HG03558 (cell line): ENCODE results near the gene CALML5.
"Not testable (repeated sequence)": the region's sequence is repeated elsewhere in the genome, so short reads cannot be mapped to it uniquely, and the experiment has no call there.

Experiments used
- ATAC-seq: cut with Tn5 transposase; IDR thresholded peaks from one replicate; pipeline ENCODE4 v1.9.1; 2021; ENCODE audit warnings: moderate number of reproducible peaks; ENCODE audit not compliant: unreplicated experiment; ENCODE audit errors: extremely low read depth

The CALML5 gene

GRCh38 chr10:5486853-5487235 is 12.5 kb downstream of the CALML5 start:
- ATAC-seq: no peak

GRCh38 chr10:5485948-5486852 is 13.2 kb downstream of the CALML5 start:
- ATAC-seq: no peak

GRCh38 chr10:5485290-5485689 is 14.1 kb downstream of the CALML5 start:
- ATAC-seq: no peak

- no peak for ATAC-seq
These were observed 15.2 kb downstream of the CALML5 start for GRCh38 chr10:5484205-5484604.

GRCh38 chr10:5482016-5482415 is 17.4 kb downstream of the CALML5 start:
- ATAC-seq: no peak

- no peak for ATAC-seq
These were observed 18.2 kb downstream of the CALML5 start for GRCh38 chr10:5481121-5481520.

- no peak for ATAC-seq
These were observed 19.0 kb downstream of the CALML5 start for GRCh38 chr10:5480162-5480941.

GRCh38 chr10:5479481-5480161 is 19.7 kb downstream of the CALML5 start:
- ATAC-seq: no peak

GRCh38 chr10:5478694-5479305 is 20.6 kb downstream of the CALML5 start:
- no peak for ATAC-seq

- no peak for ATAC-seq
These were observed 21.2 kb downstream of the CALML5 start for GRCh38 chr10:5477948-5478693.

GRCh38 chr10:5476918-5477525 is 22.3 kb downstream of the CALML5 start:
- no peak for ATAC-seq

GRCh38 chr10:5475974-5476807 is 23.2 kb downstream of the CALML5 start:
- ATAC-seq: not testable (repeated sequence)

GRCh38 chr10:5475088-5475487 is 24.3 kb downstream of the CALML5 start:
- ATAC-seq: not testable (repeated sequence)

GRCh38 chr10:5474642-5475041 is 24.7 kb downstream of the CALML5 start:
- ATAC-seq: not testable (repeated sequence)

- no peak for ATAC-seq
These were observed 29.2 kb downstream of the CALML5 start for GRCh38 chr10:5470062-5470751.

- no peak for ATAC-seq
These were observed 29.9 kb downstream of the CALML5 start for GRCh38 chr10:5469353-5470061.
